Neural crest cell (in vitro differentiated cells): ENCODE data around the gene TTC7B. TPM values are rescaled to one million over a fixed set of nuclear protein-coding genes. Genes with fewer than 3 reads are reported as not detected.

Source experiments
- DNase-seq: peaks from one replicate; pipeline ENCODE4 v3.0.0; 2021; ENCODE audit warnings: low read depth, mixed read lengths, low spot score
- H3K27ac Mint-ChIP-seq: one replicate; pipeline ENCODE4 v1.8.0; 2021; ENCODE audit warnings: mild to moderate bottlenecking, mixed read lengths; ENCODE audit not compliant: unreplicated experiment
- H3K27me3 Mint-ChIP-seq: 2 replicates; pipeline ENCODE4 v1.8.0; 2021; ENCODE audit warnings: low read depth, mild to moderate bottlenecking, mixed read lengths
- H3K36me3 Mint-ChIP-seq: 2 replicates; pipeline ENCODE4 v1.8.0; 2021; ENCODE audit warnings: low read depth, mild to moderate bottlenecking, mixed read lengths
- H3K4me1 Mint-ChIP-seq: 2 replicates; pipeline ENCODE4 v1.8.0; 2021; ENCODE audit warnings: mixed read lengths
- H3K4me3 Mint-ChIP-seq: one replicate; pipeline ENCODE4 v1.8.0; 2021; ENCODE audit warnings: mild to moderate bottlenecking, mixed read lengths
- H3K9me3 Mint-ChIP-seq: 2 replicates; pipeline ENCODE4 v1.8.0; 2021; ENCODE audit warnings: mixed read lengths
- total RNA-seq: library from RNA; stranded (reverse); gene quantifications from 2 replicates; pipeline ENCODE4 v1.2.1, GENCODE V29; 2021
- TF ChIP-seq, protein P1 (sequence below): fragments of 200-600 bp; sonication (generic); conservative IDR thresholded peaks from 2 replicates; pipeline ENCODE4 v1.5.0; 2021; ENCODE audit warnings: antibody characterized with exemption, mild to moderate bottlenecking

Gene TTC7B
- total RNA-seq, 1 donor from 2014 or later: 56.4 TPM

GRCh38 chr14:90536092-90536491 is 280.1 kb downstream of the TTC7B start:
- Mint-ChIP-seq H3K9me3 (no peaks in the 10 kb centered on the region), H3K36me3 (peaks cover 13% of the 10 kb centered on the region), H3K27ac (no peak overlapping the region), H3K27me3 (no peaks in the 10 kb centered on the region), H3K4me1 (peaks cover 15% of the 10 kb centered on the region), H3K4me3 (no peak overlapping the region)
- TF ChIP-seq, protein P1, sequence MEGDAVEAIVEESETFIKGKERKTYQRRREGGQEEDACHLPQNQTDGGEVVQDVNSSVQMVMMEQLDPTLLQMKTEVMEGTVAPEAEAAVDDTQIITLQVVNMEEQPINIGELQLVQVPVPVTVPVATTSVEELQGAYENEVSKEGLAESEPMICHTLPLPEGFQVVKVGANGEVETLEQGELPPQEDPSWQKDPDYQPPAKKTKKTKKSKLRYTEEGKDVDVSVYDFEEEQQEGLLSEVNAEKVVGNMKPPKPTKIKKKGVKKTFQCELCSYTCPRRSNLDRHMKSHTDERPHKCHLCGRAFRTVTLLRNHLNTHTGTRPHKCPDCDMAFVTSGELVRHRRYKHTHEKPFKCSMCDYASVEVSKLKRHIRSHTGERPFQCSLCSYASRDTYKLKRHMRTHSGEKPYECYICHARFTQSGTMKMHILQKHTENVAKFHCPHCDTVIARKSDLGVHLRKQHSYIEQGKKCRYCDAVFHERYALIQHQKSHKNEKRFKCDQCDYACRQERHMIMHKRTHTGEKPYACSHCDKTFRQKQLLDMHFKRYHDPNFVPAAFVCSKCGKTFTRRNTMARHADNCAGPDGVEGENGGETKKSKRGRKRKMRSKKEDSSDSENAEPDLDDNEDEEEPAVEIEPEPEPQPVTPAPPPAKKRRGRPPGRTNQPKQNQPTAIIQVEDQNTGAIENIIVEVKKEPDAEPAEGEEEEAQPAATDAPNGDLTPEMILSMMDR: no peak
- DNase-seq: no peak

DNA sequence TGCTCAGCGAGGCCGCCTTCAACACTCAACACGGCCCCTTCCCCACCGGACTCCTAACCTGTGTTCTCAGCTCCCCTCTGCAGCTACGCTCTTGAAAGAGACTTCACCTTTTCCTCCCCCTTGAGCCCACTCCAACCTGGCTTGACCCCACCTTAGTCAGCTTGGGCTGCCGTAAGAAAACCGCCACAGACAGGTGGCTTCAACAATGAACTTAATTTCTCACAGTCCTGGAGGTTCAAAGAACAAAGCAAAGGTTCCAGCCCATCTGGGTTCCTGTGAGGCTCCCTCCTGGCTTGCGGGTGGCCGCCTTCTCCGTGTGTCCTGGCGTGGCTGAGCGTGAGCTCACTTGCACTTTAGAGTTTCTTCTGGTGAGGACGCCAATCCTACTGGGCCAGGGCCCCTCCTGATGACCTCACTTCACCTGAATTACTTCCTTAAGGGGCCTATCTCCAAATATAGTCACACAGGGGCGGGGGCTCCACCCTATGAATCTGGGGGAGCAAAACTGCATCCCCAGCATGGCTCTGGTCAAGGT is 280.6 kb downstream of the TTC7B start:
- Mint-ChIP-seq H3K4me3 (no peak overlapping the region), H3K9me3 (no peaks in the 10 kb centered on the region), H3K27me3 (no peaks in the 10 kb centered on the region), H3K27ac (peak overlapping the region; percentile 19), H3K4me1 (peaks cover 15% of the 10 kb centered on the region), H3K36me3 (peaks cover 13% of the 10 kb centered on the region)
- TF ChIP-seq, protein P1: no peak
- no peak for DNase-seq

GRCh38 chr14:90534838-90535555 is 281.2 kb downstream of the TTC7B start:
- H3K27me3 Mint-ChIP-seq: no peaks in the 10 kb centered on the region
- no peaks in the 10 kb centered on the region for H3K9me3 Mint-ChIP-seq
- peaks cover 15% of the 10 kb centered on the region for H3K4me1 Mint-ChIP-seq
- TF ChIP-seq, protein P1: no peak
- DNase-seq: no peak
- H3K36me3 Mint-ChIP-seq: peaks cover 13% of the 10 kb centered on the region
- H3K27ac Mint-ChIP-seq: no peak overlapping the region
- H3K4me3 Mint-ChIP-seq: no peak overlapping the region

DNA sequence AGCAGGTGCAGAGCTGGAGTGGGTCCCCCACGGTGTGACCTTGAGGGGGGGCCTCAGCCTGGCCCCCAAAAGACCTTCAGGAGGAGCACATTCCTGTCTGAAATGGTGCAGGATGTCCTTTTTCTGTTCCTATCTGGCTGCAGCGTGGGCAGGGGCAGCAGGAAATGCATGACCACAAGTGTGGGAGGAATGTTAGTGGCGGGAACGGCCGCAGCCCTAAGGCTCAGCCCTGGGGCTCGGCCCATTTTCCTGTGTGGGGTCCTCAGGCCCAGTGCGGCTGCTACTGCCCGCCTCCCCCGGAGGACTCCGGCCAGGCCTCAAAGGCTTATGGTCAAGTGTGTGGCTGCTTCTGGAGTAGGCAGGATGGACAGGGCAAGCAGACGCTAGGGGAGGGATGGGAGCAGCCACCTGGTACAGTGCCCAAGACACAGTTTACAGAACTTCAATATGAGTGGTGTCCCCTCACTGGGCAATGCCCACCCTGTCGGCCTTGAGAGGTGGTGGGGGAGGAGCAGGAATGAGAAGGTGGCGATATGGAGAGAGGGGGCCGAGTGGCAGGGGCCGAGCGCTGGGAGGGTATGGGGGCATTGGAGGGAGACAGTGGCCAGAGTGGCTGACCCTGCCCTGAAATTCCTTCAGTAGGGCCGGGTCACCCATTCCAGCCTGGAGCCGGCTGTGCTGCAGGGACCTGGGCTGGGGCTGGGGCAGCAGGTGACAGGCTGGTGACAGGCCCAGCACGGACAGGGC is 282.0 kb downstream of the TTC7B start:
- TF ChIP-seq, protein P1: no peak
- Mint-ChIP-seq H3K36me3 (peaks cover 8% of the 10 kb centered on the region), H3K4me3 (no peak overlapping the region), H3K9me3 (no peaks in the 10 kb centered on the region), H3K4me1 (peaks cover 15% of the 10 kb centered on the region), H3K27me3 (no peaks in the 10 kb centered on the region), H3K27ac (peak overlapping the region; percentile 27)
- no peak for DNase-seq

DNA sequence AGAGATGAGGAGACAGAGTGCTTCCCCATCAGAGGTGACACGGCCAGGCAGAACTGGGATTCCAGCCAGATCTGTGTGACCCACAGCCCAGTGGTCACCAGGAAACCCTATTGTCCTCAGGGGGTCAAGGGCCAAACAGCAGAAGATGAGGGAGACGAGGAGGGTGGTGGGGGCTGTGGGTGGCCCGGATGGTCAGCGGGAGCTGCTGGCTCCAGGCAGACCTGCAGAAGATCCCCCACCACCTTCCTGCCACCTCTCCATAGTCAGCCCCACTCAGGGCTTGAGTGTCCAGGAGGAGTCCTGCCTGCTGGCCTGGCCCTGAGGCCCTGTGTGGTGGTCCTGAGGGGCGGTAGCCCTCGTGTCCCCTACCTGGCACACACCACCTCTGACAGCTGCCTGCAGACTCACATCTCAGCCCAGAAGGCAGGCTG is 282.6 kb downstream of the TTC7B start:
- Mint-ChIP-seq H3K9me3 (no peaks in the 10 kb centered on the region), H3K27me3 (peaks cover 2% of the 10 kb centered on the region), H3K27ac (peak overlapping the region; percentile 94), H3K4me1 (peaks cover 15% of the 10 kb centered on the region), H3K4me3 (no peak overlapping the region), H3K36me3 (peaks cover 13% of the 10 kb centered on the region)
- TF ChIP-seq, protein P1: no peak
- no peak for DNase-seq
